LNCAP (cell line): ENCODE measurements around the gene ARSG.

Source experiments
- CTCF ChIP-seq: fragments of 450-650 bp; IDR thresholded peaks from 2 replicates; pipeline ENCODE4 v1.5.1; 2017; ENCODE audit warnings: mild to moderate bottlenecking

Gene ARSG

GRCh38 chr17:68425979-68426378 is 134.7 kb downstream of the ARSG start:
- TF ChIP-seq CTCF: no peak

- TF ChIP-seq CTCF: no peak
Observed at GRCh38 chr17:68427575-68427974, 136.3 kb downstream of the ARSG start.

GRCh38 chr17:68428498-68429172 is 137.3 kb downstream of the ARSG start:
- no peak for TF ChIP-seq CTCF

GRCh38 chr17:68429881-68430280 is 138.6 kb downstream of the ARSG start:
- TF ChIP-seq CTCF: no peak

- no peak for TF ChIP-seq CTCF
Observed at GRCh38 chr17:68431045-68431608, 139.8 kb downstream of the ARSG start.

- TF ChIP-seq CTCF: peak; percentile 51; the same call in 1 of the 2 replicates
Observed at GRCh38 chr17:68431661-68432071, 140.4 kb downstream of the ARSG start.

- TF ChIP-seq CTCF: no peak; the same call in 1 of the 2 replicates
Observed at GRCh38 chr17:68432086-68432864, 141.0 kb downstream of the ARSG start.
